Body of pancreas (tissue), 4 donors: ENCODE results near the gene ARHGAP15.

ENCODE experiments used
- CTCF ChIP-seq, 7 experiments: fragments of 450-650 bp in 4 of 7; fragments of 200-600 bp in 3 of 7; sonication (generic) in 3 of 7; IDR thresholded peaks; one replicate each; pipeline ENCODE4 v1.5.1; 2016 to 2019; ENCODE audit warnings: antibody characterized with exemption in 7 of 7
- POLR2A ChIP-seq, 3 donors: fragments of 450-650 bp; IDR thresholded peaks; one replicate each; pipeline ENCODE4 v1.6.1; 2016; ENCODE audit warnings: antibody characterized with exemption in 3 of 3, mild to moderate bottlenecking in 2 of 3

- TF ChIP-seq CTCF (IDR thresholded peaks at IDR 0.05) (no peak), POLR2A (IDR thresholded peaks at IDR 0.05) (no peak)
Measured at GRCh38 chr2:143148757-143149156, 19.5 kb downstream of the ARHGAP15 start.
